GM10266 (cell line): ENCODE results near the gene ZNF273.
"Not testable (repeated sequence)": the region's sequence is repeated elsewhere in the genome, so short reads cannot be mapped to it uniquely, and the experiment has no call there.

Experiments used
- DNase-seq: peaks from one replicate; pipeline ENCODE4 v3.0.0; 2012; ENCODE audit errors: extremely low spot score
- CTCF ChIP-seq: IDR thresholded peaks from 2 replicates; pipeline ENCODE4 v1.5.1; 2012; ENCODE audit warnings: mild to moderate bottlenecking, low read depth; ENCODE audit not compliant: control insufficient read depth, insufficient read depth; ENCODE audit errors: missing control alignments

Gene ZNF273

GRCh38 chr7:64887756-64888508 is 15.1 kb upstream of the ZNF273 start:
- peak; percentile 56 for DNase-seq
- TF ChIP-seq CTCF: peak; percentile 49

- peak; percentile 16 for DNase-seq
- no peak for TF ChIP-seq CTCF
These were observed 14.5 kb upstream of the ZNF273 start for GRCh38 chr7:64888561-64888900.

GRCh38 chr7:64888901-64889685 is 14.0 kb upstream of the ZNF273 start:
- no peak for TF ChIP-seq CTCF
- DNase-seq: peak; percentile 22

- peak; percentile 6 for DNase-seq
- TF ChIP-seq CTCF: no peak
These were observed 13.3 kb upstream of the ZNF273 start for GRCh38 chr7:64889686-64890162.

GRCh38 chr7:64890273-64890672 is 12.8 kb upstream of the ZNF273 start:
- not testable (repeated sequence) for DNase-seq

- TF ChIP-seq CTCF: no peak
- DNase-seq: peak; percentile 6
These were observed 12.2 kb upstream of the ZNF273 start for GRCh38 chr7:64890761-64891362.

- not testable (repeated sequence) for DNase-seq
These were observed 11.6 kb upstream of the ZNF273 start for GRCh38 chr7:64891363-64892081.
